ENCODE measurements around the gene RUNX2. TPM values are rescaled to one million over a fixed set of nuclear protein-coding genes. Genes with fewer than 3 reads are reported as not detected.

Gene RUNX2
- total and polyA plus RNA-seq, 4 donors, result 0.09 to 1.5 (median 0.75) TPM

GRCh38 chr6:45643126-45643525 is 315.0 kb downstream of the RUNX2 start:
- 64% methylated on average over 3 of the region's 3 CpGs for WGBS
- peaks cover 0 to 5% (median 0%) of the 10 kb centered on the region in 4 donors for H3K27me3 ChIP-seq (ENCODE audit: control insufficient read depth in 4 of 4, insufficient read depth in 4 of 4, low read length in 3 of 4)
- DNase-seq (ENCODE audit: low spot score), result no peak
- no peak overlapping the region for H3K9ac ChIP-seq (ENCODE audit: low read depth in 1 of 2, low read length in 2 of 2)
- H3K9me3 ChIP-seq (ENCODE audit: control insufficient read depth in 4 of 4, low read length in 3 of 4), result no peaks in the 10 kb centered on the region
- H3K4me3 ChIP-seq (ENCODE audit: low read depth in 1 of 3, low read length in 3 of 3), result no peak overlapping the region
- H3K36me3 ChIP-seq (ENCODE audit: control insufficient read depth in 4 of 4, insufficient read depth in 3 of 4, low read depth in 1 of 4, low read length in 3 of 4), result no peaks in the 10 kb centered on the region
- H3K4me1 ChIP-seq (ENCODE audit: control insufficient read depth in 4 of 4, insufficient read depth in 4 of 4, low read length in 3 of 4), result no peaks in the 10 kb centered on the region
- H3K27ac ChIP-seq (ENCODE audit: low read depth in 1 of 2, low read length in 2 of 2), result no peak overlapping the region
- no peak for TF ChIP-seq MAX (IDR thresholded peaks at IDR 0.05)

GRCh38 chr6:45644720-45645119 is 316.6 kb downstream of the RUNX2 start:
- DNase-seq (ENCODE audit: low spot score), result no peak
- H3K4me3 ChIP-seq (ENCODE audit: low read depth in 1 of 3, low read length in 3 of 3), result no peak overlapping the region
- no peak overlapping the region for H3K9ac ChIP-seq (ENCODE audit: low read depth in 1 of 2, low read length in 2 of 2)
- H3K27ac ChIP-seq (ENCODE audit: low read depth in 1 of 2, low read length in 2 of 2), result no peak overlapping the region
- H3K9me3 ChIP-seq (ENCODE audit: control insufficient read depth in 4 of 4, low read length in 3 of 4), result no peaks in the 10 kb centered on the region
- H3K4me1 ChIP-seq (ENCODE audit: control insufficient read depth in 4 of 4, insufficient read depth in 4 of 4, low read length in 3 of 4), result no peaks in the 10 kb centered on the region
- TF ChIP-seq ATF3 (IDR thresholded peaks at IDR 0.05) (no peak), YY1 (IDR thresholded peaks at IDR 0.05) (no peak), HNF4A (conservative IDR thresholded peaks at IDR 0.05) (no peak)
- peaks cover 0 to 5% (median 0%) of the 10 kb centered on the region in 4 donors for H3K27me3 ChIP-seq (ENCODE audit: control insufficient read depth in 4 of 4, insufficient read depth in 4 of 4, low read length in 3 of 4)
- H3K36me3 ChIP-seq (ENCODE audit: control insufficient read depth in 4 of 4, insufficient read depth in 3 of 4, low read depth in 1 of 4, low read length in 3 of 4), result no peaks in the 10 kb centered on the region

GRCh38 chr6:45645302-45645701 is 317.2 kb downstream of the RUNX2 start:
- H3K9ac ChIP-seq (ENCODE audit: low read depth in 1 of 2, low read length in 2 of 2), result no peak overlapping the region
- WGBS, result 84% methylated on average over 3 of the region's 3 CpGs
- TF ChIP-seq JUND (IDR thresholded peaks at IDR 0.05) (no peak), RAD21 (IDR thresholded peaks at IDR 0.05) (no peak), ATF3 (IDR thresholded peaks at IDR 0.05) (no peak), RXRA (IDR thresholded peaks at IDR 0.05) (no peak), YY1 (IDR thresholded peaks at IDR 0.05) (no peak), GABPA (IDR thresholded peaks at IDR 0.05 in 1 of 2, conservative IDR thresholded peaks at IDR 0.05 in 1 of 2) (no peak), FOXA1 (IDR thresholded peaks at IDR 0.05) (no peak)
- no peak overlapping the region for H3K4me3 ChIP-seq (ENCODE audit: low read depth in 1 of 3, low read length in 3 of 3)
- H3K4me1 ChIP-seq (ENCODE audit: control insufficient read depth in 4 of 4, insufficient read depth in 4 of 4, low read length in 3 of 4), result no peaks in the 10 kb centered on the region
- peaks cover 0 to 5% (median 0%) of the 10 kb centered on the region in 4 donors for H3K27me3 ChIP-seq (ENCODE audit: control insufficient read depth in 4 of 4, insufficient read depth in 4 of 4, low read length in 3 of 4)
- DNase-seq (ENCODE audit: low spot score), result no peak
- H3K27ac ChIP-seq (ENCODE audit: low read depth in 1 of 2, low read length in 2 of 2), result no peak overlapping the region
- no peaks in the 10 kb centered on the region for H3K36me3 ChIP-seq (ENCODE audit: control insufficient read depth in 4 of 4, insufficient read depth in 3 of 4, low read depth in 1 of 4, low read length in 3 of 4)
- H3K9me3 ChIP-seq (ENCODE audit: control insufficient read depth in 4 of 4, low read length in 3 of 4), result no peaks in the 10 kb centered on the region

- H3K4me3 ChIP-seq (ENCODE audit: low read depth in 1 of 3, low read length in 3 of 3), result no peak overlapping the region
- DNase-seq (ENCODE audit: low spot score), result no peak
- TF ChIP-seq TAF1 (conservative IDR thresholded peaks at IDR 0.05), result no peak
- TF ChIP-seq EGR1 (IDR thresholded peaks at IDR 0.05; ENCODE audit: low read depth in 2 of 2), result no peak
- TF ChIP-seq FOXA2 (IDR thresholded peaks at IDR 0.05), result no peak
- TF ChIP-seq SP1 (IDR thresholded peaks at IDR 0.05), result no peak
- no peak for TF ChIP-seq MAX (IDR thresholded peaks at IDR 0.05)
- TF ChIP-seq HNF4A (conservative IDR thresholded peaks at IDR 0.05), result no peak
- TF ChIP-seq RAD21 (IDR thresholded peaks at IDR 0.05), result no peak
- TF ChIP-seq NR2F2 (IDR thresholded peaks at IDR 0.05), result no peak
- no peak for TF ChIP-seq JUND (IDR thresholded peaks at IDR 0.05)
- TF ChIP-seq ATF3 (IDR thresholded peaks at IDR 0.05), result no peak
- TF ChIP-seq YY1 (IDR thresholded peaks at IDR 0.05), result no peak
- TF ChIP-seq RXRA (IDR thresholded peaks at IDR 0.05), result no peak
- no peak for TF ChIP-seq ZBTB33 (IDR thresholded peaks at IDR 0.05)
- no peak for TF ChIP-seq HNF4G (IDR thresholded peaks at IDR 0.05)
- no peaks in the 10 kb centered on the region for H3K4me1 ChIP-seq (ENCODE audit: control insufficient read depth in 4 of 4, insufficient read depth in 4 of 4, low read length in 3 of 4)
- H3K27me3 ChIP-seq (ENCODE audit: control insufficient read depth in 4 of 4, insufficient read depth in 4 of 4, low read length in 3 of 4), result peaks cover 0 to 5% (median 0%) of the 10 kb centered on the region in 4 donors
- no peak overlapping the region for H3K27ac ChIP-seq (ENCODE audit: low read depth in 1 of 2, low read length in 2 of 2)
- no peak overlapping the region for H3K9ac ChIP-seq (ENCODE audit: low read depth in 1 of 2, low read length in 2 of 2)
- 89% methylated on average over 7 of the region's 7 CpGs for WGBS
- H3K36me3 ChIP-seq (ENCODE audit: control insufficient read depth in 4 of 4, insufficient read depth in 3 of 4, low read depth in 1 of 4, low read length in 3 of 4), result no peaks in the 10 kb centered on the region
- H3K9me3 ChIP-seq (ENCODE audit: control insufficient read depth in 4 of 4, low read length in 3 of 4), result no peaks in the 10 kb centered on the region
Observed at GRCh38 chr6:45647341-45648261, 319.5 kb downstream of the RUNX2 start.

All from liver (tissue), 9 donors.